ENCODE measurements around the gene PCMTD2. TPM values are rescaled to one million over a fixed set of nuclear protein-coding genes. Genes with fewer than 3 reads are reported as not detected.

Gene PCMTD2
- total and polyA plus RNA-seq, 2 of the 8 experiments (the other 6 are each of a cell fraction or from before 2014, with no cell fraction given), result 21.4 to 55.1 TPM

DNA sequence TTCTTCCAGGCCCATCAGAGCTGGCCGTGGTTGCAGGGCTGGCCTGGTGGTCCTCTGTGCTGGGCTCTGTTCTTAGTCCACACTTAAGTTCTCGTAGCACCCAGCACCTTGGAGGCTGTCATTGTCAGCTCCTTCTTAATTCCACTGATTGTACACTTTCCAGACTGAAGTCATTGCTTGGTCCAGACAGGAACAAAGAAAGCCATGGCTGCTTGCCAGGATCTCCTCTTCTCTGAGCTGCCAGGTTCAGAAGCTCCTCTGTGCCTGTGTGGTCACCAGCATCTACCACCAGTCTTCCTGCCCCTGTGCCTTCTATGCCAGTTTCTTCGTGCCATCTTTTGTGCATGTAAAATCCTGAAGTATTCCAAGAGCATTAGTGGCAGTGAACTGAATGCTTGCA, 39.5 kb upstream of the PCMTD2 start:
- Histone ChIP-seq H2BK15ac (ENCODE audit: low read length) (no peak overlapping the region), H2BK20ac (ENCODE audit: low read length) (no peak overlapping the region), H4K5ac (ENCODE audit: insufficient read length, low read depth, low read length) (no peak overlapping the region), H2BK5ac (ENCODE audit: low read depth, low read length) (no peak overlapping the region), H3K18ac (ENCODE audit: extremely low read depth, low read length) (no peak overlapping the region), H4K91ac (replicated peaks; ENCODE audit: insufficient read length, low read length) (no peak overlapping the region), H2BK12ac (ENCODE audit: low read depth, low read length) (0 out of 2 replicates have a peak overlapping the region, but pooled peaks have one; percentile 50), H2AFZ (ENCODE audit: low read length) (no peak overlapping the region), H3K56ac (replicated peaks; ENCODE audit: insufficient read length, low read depth, low read length) (no peak overlapping the region), H3K4me1 (replicated peaks in 1 of 4; ENCODE audit: control insufficient read depth in 3 of 4, insufficient read depth in 4 of 4, low read length in 3 of 4) (no peaks in the 10 kb centered on the region; a peak in 2 of 7 replicates), H3K79me1 (ENCODE audit: low read depth, low read length) (no peaks in the 10 kb centered on the region), H3K23me2 (ENCODE audit: low read depth, low read length) (no peaks in the 10 kb centered on the region), H3K4me2 (ENCODE audit: insufficient read depth in 1 of 2, low read depth in 2 of 2, low read length in 2 of 2) (no peak overlapping the region), H3K9me3 (ENCODE audit: insufficient read depth in 2 of 2, low read depth in 1 of 2, low read length in 1 of 2) (no peaks in the 10 kb centered on the region), H3K23ac (ENCODE audit: insufficient read length) (no peak overlapping the region), H3K27ac (ENCODE audit: low read depth, low read length) (no peak overlapping the region), H3K4me3 (ENCODE audit: extremely low read depth in 1 of 4, insufficient read depth in 2 of 4, low read depth in 3 of 4, low read length in 4 of 4) (no peak overlapping the region), H3K4ac (replicated peaks; ENCODE audit: insufficient read length, low read depth, low read length) (no peak overlapping the region), H2BK120ac (replicated peaks; ENCODE audit: low read depth, low read length) (no peak overlapping the region), H4K8ac (ENCODE audit: extremely low read depth, insufficient read depth, low read length) (peak overlapping the region; percentile 4; the same call in 1 of the 2 replicates), H3K79me2 (ENCODE audit: control insufficient read depth in 1 of 2, insufficient read depth in 2 of 2, low read length in 2 of 2) (no peaks in the 10 kb centered on the region), H4K20me1 (replicated peaks in 1 of 2; ENCODE audit: control insufficient read depth in 1 of 2, insufficient read depth in 2 of 2, low read length in 2 of 2) (peaks cover 0 to 2% of the 10 kb centered on the region in 2 experiments), H2AK5ac (ENCODE audit: low read depth, low read length) (no peak overlapping the region), H3K14ac (ENCODE audit: insufficient read length) (no peak overlapping the region), H3K36me3 (ENCODE audit: control insufficient read depth in 2 of 4, insufficient read depth in 4 of 4, low read length in 3 of 4) (no peaks in the 10 kb centered on the region), H3K9ac (replicated peaks in 1 of 4; ENCODE audit: extremely low read depth in 1 of 4, low read depth in 3 of 4, low read length in 3 of 4) (no peak overlapping the region), H3K27me3 (replicated peaks in 1 of 4; ENCODE audit: control insufficient read depth in 3 of 4, extremely low read depth in 1 of 4, insufficient read depth in 3 of 4, low read length in 3 of 4) (no peaks in the 10 kb centered on the region)
- FAIRE-seq (no peak), DNase-seq (ENCODE audit: low read depth in 1 of 2, low spot score in 2 of 2) (no peak)
- ChIA-PET POLR2A (ENCODE audit: partially characterized antibody) (no interaction called here), CTCF (ENCODE audit: partially characterized antibody) (interaction anchor here (0.6 to 1.4 kb wide), 3 partner anchors 44 to 1534 kb away, joined by 3 to 6 read pairs (median 3); no protein-coding TSS in a partner anchor)
- TF ChIP-seq RBBP5 (IDR thresholded peaks at IDR 0.05; ENCODE audit: borderline replicate concordance, low read depth, low read length) (no peak), CEBPB (IDR thresholded peaks at IDR 0.05; ENCODE audit: low read depth, low read length) (no peak), SP4 (IDR thresholded peaks at IDR 0.05; ENCODE audit: low read length) (no peak), ZNF274 (IDR thresholded peaks at IDR 0.05; ENCODE audit: borderline replicate concordance, extremely low read depth, low read length) (no peak)
- WGBS, 2 experiments (ENCODE audit: extremely low coverage in 1 of 2, insufficient coverage in 1 of 2, insufficient read length in 1 of 2, insufficient replicate concordance in 2 of 2, low coverage in 1 of 2, low lambda C conversion rate in 2 of 2, missing lambda C conversion rate in 1 of 2), result 97% methylated on average over 3 of the region's 3 CpGs; no CpG with 5 or more reads in 1 of the 2 experiments
